Head of caudate nucleus (tissue), 42 donors: ENCODE data around the gene MS4A10.
A peak's percentile ranks its signal among the peaks of the same experiment; 100 is the strongest.

ENCODE experiments used
- DNase-seq, 42 donors: peaks; one replicate each; pipeline versions ENCODE4 v3.0.0 to v3.0.0-alpha.2; 2020 to 2021; ENCODE audit warnings: mixed read lengths in 7 of 42
- intact Hi-C: fragments of 100-400 bp; cut with DNase I; formaldehyde crosslinking; loops from one replicate; pipeline ENCODE4 v1.15.0; 2022

The MS4A10 gene

GRCh38 chr11:60841797-60842667 is 56.9 kb downstream of the MS4A10 start, which contains the start of gene CCDC86:
Gene CCDC86 (plus strand): TSS chr11:60842113. CDS start chr11:60842125, 12 bp downstream.
- peak; percentile 92 to 98 (median 96) for DNase-seq
- intact Hi-C loops, result loop anchor here (5.0 to 10.0 kb wide), 2 partner anchors 65 to 313 kb away; partner anchors contain the start of gene PRPF19

- intact Hi-C loops, result loop anchor here (5.0 to 10.0 kb wide), 2 partner anchors 64 to 312 kb away; partner anchors contain the start of gene PRPF19
- peak in 5 of 42 donors; percentile 18 to 40 (median 22) for DNase-seq
Measured at GRCh38 chr11:60842668-60843600, 57.8 kb downstream of the MS4A10 start.

GRCh38 chr11:60844045-60844869 is 59.1 kb downstream of the MS4A10 start:
- intact Hi-C loops, result loop anchor here (5.0 to 10.0 kb wide), 2 partner anchors 63 to 311 kb away; partner anchors contain the start of gene PRPF19

GRCh38 chr11:60844870-60845221 is 59.7 kb downstream of the MS4A10 start:
- DNase-seq, result no peak
- intact Hi-C loops, result loop anchor here (5.0 to 10.0 kb wide), 2 partner anchors 62 to 310 kb away; partner anchors contain the start of gene PRPF19

More at GRCh38 chr11:60844045-60844869, 59.1 kb downstream of the MS4A10 start:
- peak in 1 of 42 donors; percentile 42 for DNase-seq

GRCh38 chr11:60845338-60845737 is 60.2 kb downstream of the MS4A10 start:
- DNase-seq, result no peak
- intact Hi-C loops, result loop anchor here (10.0 kb wide), 1 partner anchor 309 kb away; no protein-coding TSS in a partner anchor

- intact Hi-C loops, result loop anchor here (10.0 kb wide), 1 partner anchor 308 kb away; no protein-coding TSS in a partner anchor
- no peak for DNase-seq
Measured at GRCh38 chr11:60847281-60847680, 62.1 kb downstream of the MS4A10 start.

GRCh38 chr11:60847896-60848295 is 62.8 kb downstream of the MS4A10 start:
- no peak for DNase-seq
- intact Hi-C loops, result loop anchor here (10.0 kb wide), 1 partner anchor 307 kb away; no protein-coding TSS in a partner anchor

- intact Hi-C loops, result loop anchor here (10.0 kb wide), 1 partner anchor 306 kb away; no protein-coding TSS in a partner anchor
- DNase-seq, result no peak
Measured at GRCh38 chr11:60848714-60849151, 63.6 kb downstream of the MS4A10 start.

GRCh38 chr11:60849641-60850520 is 64.7 kb downstream of the MS4A10 start:
- intact Hi-C loops, result loop anchor here (10.0 kb wide), 1 partner anchor 305 kb away; no protein-coding TSS in a partner anchor
- no peak for DNase-seq
